GM23338 (cell line): ENCODE measurements around the gene OR51E1. TPM values are rescaled to one million over a fixed set of nuclear protein-coding genes. Genes with fewer than 3 reads are reported as not detected.

Experiments
- ATAC-seq: fragments of 200-7000 bp; cut with Tn5 transposase; 3 replicates; pipeline ENCODE4 v1.9.1; 2020
- DNase-seq: peaks from one replicate; pipeline ENCODE4 v3.0.0-alpha.2; 2015; ENCODE audit warnings: low spot score
- H2AFZ ChIP-seq: fragments of 200-600 bp; sonication (generic); 2 replicates; pipeline ENCODE4 v1.8.0; 2016; ENCODE audit warnings: antibody characterized with exemption, mild to moderate bottlenecking, moderate library complexity
- H3F3A ChIP-seq: fragments of 200-600 bp; sonication (generic); replicated peaks from 2 replicates; pipeline ENCODE4 v1.8.0; 2017; ENCODE audit warnings: antibody characterized with exemption, mixed run types, low read depth
- H3K27ac ChIP-seq: fragments of 200-600 bp; sonication (generic); 2 replicates; pipeline ENCODE4 v1.6.1; 2016; ENCODE audit warnings: low read depth
- H3K27me3 ChIP-seq: fragments of 200-600 bp; sonication (generic); 2 replicates; pipeline ENCODE4 v1.8.0; 2016; ENCODE audit warnings: mild to moderate bottlenecking, mixed run types, moderate library complexity; ENCODE audit not compliant: insufficient read depth
- H3K36me3 ChIP-seq: fragments of 200-600 bp; sonication (generic); 2 replicates; pipeline ENCODE4 v1.8.0; 2016; ENCODE audit warnings: mild to moderate bottlenecking; ENCODE audit not compliant: insufficient read depth
- H3K4me1 ChIP-seq: fragments of 200-600 bp; sonication (generic); 2 replicates; pipeline ENCODE4 v1.8.0; 2016; ENCODE audit warnings: mild to moderate bottlenecking, moderate library complexity; ENCODE audit not compliant: insufficient read depth
- H3K4me2 ChIP-seq: fragments of 200-600 bp; sonication (generic); 2 replicates; pipeline ENCODE4 v1.7.1; 2017; ENCODE audit warnings: mixed run types
- H3K4me3 ChIP-seq: fragments of 200-600 bp; sonication (generic); 2 replicates; pipeline ENCODE4 v1.6.1; 2016; ENCODE audit warnings: mixed run types
- H3K79me2 ChIP-seq: fragments of 200-600 bp; sonication (generic); replicated peaks from 2 replicates; pipeline ENCODE4 v1.8.0; 2017; ENCODE audit warnings: mild to moderate bottlenecking; ENCODE audit not compliant: insufficient read depth
- H3K9me2 ChIP-seq: fragments of 200-600 bp; sonication (generic); 2 replicates; pipeline ENCODE4 v1.8.0; 2017; ENCODE audit not compliant: insufficient read depth
- H4K20me1 ChIP-seq: fragments of 200-600 bp; sonication (generic); replicated peaks from 2 replicates; pipeline ENCODE4 v1.8.0; 2017; ENCODE audit warnings: mild to moderate bottlenecking; ENCODE audit not compliant: insufficient read depth
- H3K27ac Mint-ChIP-seq: 2 replicates; pipeline ENCODE4 v1.8.0; 2020; ENCODE audit warnings: inconsistent platforms, mild to moderate bottlenecking, moderate library complexity, mixed read lengths
- H3K27me3 Mint-ChIP-seq: 3 replicates; pipeline ENCODE4 v1.8.0; 2022; ENCODE audit warnings: low read depth, mild to moderate bottlenecking, moderate library complexity, mixed read lengths, inconsistent platforms; ENCODE audit not compliant: insufficient read depth, poor library complexity
- H3K36me3 Mint-ChIP-seq: 3 replicates; pipeline ENCODE4 v1.8.0; 2021; ENCODE audit warnings: low read depth, mild to moderate bottlenecking, inconsistent platforms, moderate library complexity, mixed read lengths
- H3K4me1 Mint-ChIP-seq: 3 replicates; pipeline ENCODE4 v1.8.0; 2020; ENCODE audit warnings: mild to moderate bottlenecking, inconsistent platforms, mixed read lengths
- H3K4me3 Mint-ChIP-seq: 3 replicates; pipeline ENCODE4 v1.8.0; 2021; ENCODE audit warnings: moderate library complexity, mild to moderate bottlenecking, inconsistent platforms, mixed read lengths
- H3K9me3 Mint-ChIP-seq: 3 replicates; pipeline ENCODE4 v1.8.0; 2020; ENCODE audit warnings: moderate library complexity, mild to moderate bottlenecking, inconsistent platforms, mixed read lengths
- CREB1 ChIP-seq: fragments of 250-450 bp; sonication (Bioruptor Pico); IDR thresholded peaks from 2 replicates; pipeline ENCODE4 v1.5.0; 2020; ENCODE audit warnings: low read depth, mild to moderate bottlenecking, moderate library complexity
- EZH2 ChIP-seq: fragments of 200-600 bp; sonication (generic); IDR thresholded peaks from one replicate; pipeline ENCODE4 v1.8.0; 2017; ENCODE audit warnings: antibody characterized with exemption, mild to moderate bottlenecking, low read depth; ENCODE audit not compliant: unreplicated experiment
- JUNB ChIP-seq: IDR thresholded peaks from one replicate; pipeline ENCODE4 v1.6.1; 2016; ENCODE audit warnings: antibody characterized with exemption; ENCODE audit not compliant: unreplicated experiment
- NANOG ChIP-seq: IDR thresholded peaks from 2 replicates; pipeline ENCODE4 v1.6.1; 2016; ENCODE audit warnings: antibody characterized with exemption, borderline replicate concordance
- POLR2AphosphoS5 ChIP-seq: IDR thresholded peaks from 2 replicates; pipeline ENCODE4 v1.6.1; 2016; ENCODE audit warnings: antibody characterized with exemption, low read depth
- STAT1 ChIP-seq: IDR thresholded peaks from one replicate; pipeline ENCODE4 v1.6.1; 2016; ENCODE audit warnings: antibody characterized with exemption; ENCODE audit not compliant: unreplicated experiment
- ZNF114 ChIP-seq: fragments of 250-450 bp; sonication (Bioruptor Pico); IDR thresholded peaks from 2 replicates; pipeline ENCODE4 v1.5.0; 2020; ENCODE audit warnings: mild to moderate bottlenecking, moderate library complexity
- ZNF331 ChIP-seq: fragments of 250-450 bp; sonication (Bioruptor Pico); IDR thresholded peaks from 2 replicates; pipeline ENCODE4 v1.5.0; 2020; ENCODE audit warnings: low read depth, mild to moderate bottlenecking, moderate library complexity
- ZNF462 ChIP-seq: fragments of 250-450 bp; sonication (Bioruptor Pico); IDR thresholded peaks from 2 replicates; pipeline ENCODE4 v1.5.0; 2020; ENCODE audit warnings: mild to moderate bottlenecking, moderate library complexity
- polyA plus RNA-seq: library from polyadenylated mRNA; unstranded; fragments of >200 nt; fragmentation: Nextera tagmentation; extraction: Ambion mirVana; gene quantifications from 2 replicates; pipeline ENCODE4 v1.2.1, GENCODE V29; 2016
- total RNA-seq: library from RNA; depleted of rRNA; stranded (reverse); fragments of >200 nt; shearing (Covaris generic); gene quantifications from 2 replicates; pipeline ENCODE4 v1.2.3, GENCODE V29; 2014
- TF ChIP-seq, protein P1 (sequence below), 2 experiments: fragments of 200-600 bp in 1 of 2; sonication (generic) in 1 of 2; conservative IDR thresholded peaks; 2 replicates each; pipeline versions ENCODE4 v1.5.1 to v1.6.1; 2016 to 2017; ENCODE audit warnings: antibody characterized with exemption in 2 of 2, low read depth in 2 of 2, mild to moderate bottlenecking in 2 of 2, moderate library complexity in 1 of 2

Gene OR51E1
- total and polyA plus RNA-seq, 2 experiments from 2014 or later: not detected

GRCh38 chr11:4610258-4610935, 33.4 kb upstream of the OR51E1 start:
- Histone ChIP-seq H3K4me3 (no peak overlapping the region), H3K4me2 (no peak overlapping the region), H3K27me3 (no peaks in the 10 kb centered on the region), H2AFZ (no peak overlapping the region), H3K9me2 (peaks cover 8% of the 10 kb centered on the region; the same call in 1 of the 2 replicates), H4K20me1 (no peaks in the 10 kb centered on the region), H3K36me3 (no peaks in the 10 kb centered on the region), H3K4me1 (peaks cover 6% of the 10 kb centered on the region), H3K79me2 (no peaks in the 10 kb centered on the region), H3F3A (no peaks in the 10 kb centered on the region), H3K27ac (no peak overlapping the region)
- Mint-ChIP-seq H3K27ac (no peak overlapping the region), H3K27me3 (peaks cover 4% of the 10 kb centered on the region), H3K9me3 (no peaks in the 10 kb centered on the region), H3K36me3 (no peaks in the 10 kb centered on the region), H3K4me3 (no peak overlapping the region), H3K4me1 (peaks cover 6% of the 10 kb centered on the region; the same call in 2 of the 3 replicates)
- ATAC-seq (no peak), DNase-seq (no peak)
- TF ChIP-seq ZNF114 (CRISPR knock-in tag) (no peak), STAT1 (no peak)
- TF ChIP-seq, protein P1, sequence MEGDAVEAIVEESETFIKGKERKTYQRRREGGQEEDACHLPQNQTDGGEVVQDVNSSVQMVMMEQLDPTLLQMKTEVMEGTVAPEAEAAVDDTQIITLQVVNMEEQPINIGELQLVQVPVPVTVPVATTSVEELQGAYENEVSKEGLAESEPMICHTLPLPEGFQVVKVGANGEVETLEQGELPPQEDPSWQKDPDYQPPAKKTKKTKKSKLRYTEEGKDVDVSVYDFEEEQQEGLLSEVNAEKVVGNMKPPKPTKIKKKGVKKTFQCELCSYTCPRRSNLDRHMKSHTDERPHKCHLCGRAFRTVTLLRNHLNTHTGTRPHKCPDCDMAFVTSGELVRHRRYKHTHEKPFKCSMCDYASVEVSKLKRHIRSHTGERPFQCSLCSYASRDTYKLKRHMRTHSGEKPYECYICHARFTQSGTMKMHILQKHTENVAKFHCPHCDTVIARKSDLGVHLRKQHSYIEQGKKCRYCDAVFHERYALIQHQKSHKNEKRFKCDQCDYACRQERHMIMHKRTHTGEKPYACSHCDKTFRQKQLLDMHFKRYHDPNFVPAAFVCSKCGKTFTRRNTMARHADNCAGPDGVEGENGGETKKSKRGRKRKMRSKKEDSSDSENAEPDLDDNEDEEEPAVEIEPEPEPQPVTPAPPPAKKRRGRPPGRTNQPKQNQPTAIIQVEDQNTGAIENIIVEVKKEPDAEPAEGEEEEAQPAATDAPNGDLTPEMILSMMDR (conservative IDR thresholded peaks at IDR 0.05; ENCODE audit: low read depth in 2 of 2): no peak

DNA sequence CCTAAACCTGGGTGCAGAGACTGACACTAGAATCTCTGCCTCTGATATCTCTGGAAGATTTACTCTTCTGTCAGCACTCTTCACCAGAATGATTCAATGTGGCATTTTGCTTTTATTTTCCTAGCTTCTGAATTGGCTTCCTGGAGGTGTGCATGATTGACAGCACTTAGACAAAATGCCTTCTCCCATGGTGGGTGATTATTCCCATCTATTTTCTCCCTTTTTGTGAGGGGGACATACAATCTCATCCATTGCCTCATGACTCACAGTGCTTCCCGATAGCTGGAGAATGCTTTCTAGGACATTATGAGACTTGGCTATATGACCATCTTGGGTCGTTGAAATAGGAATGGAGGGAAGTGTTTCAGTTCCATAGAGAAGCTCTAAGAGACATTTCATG, 31.8 kb upstream of the OR51E1 start:
- no peak overlapping the region for H3K4me3 ChIP-seq
- H3K27ac Mint-ChIP-seq: no peak overlapping the region
- H2AFZ ChIP-seq: no peak overlapping the region
- DNase-seq (no peak), ATAC-seq (no peak)
- H3K4me2 ChIP-seq: no peak overlapping the region
- H3K27me3 ChIP-seq: no peaks in the 10 kb centered on the region
- no peaks in the 10 kb centered on the region for H3K36me3 ChIP-seq
- peaks cover 2% of the 10 kb centered on the region; the same call in 1 of the 3 replicates for H3K9me3 Mint-ChIP-seq
- no peaks in the 10 kb centered on the region for H3K79me2 ChIP-seq
- H3K36me3 Mint-ChIP-seq: no peaks in the 10 kb centered on the region
- H3K27me3 Mint-ChIP-seq: peaks cover 4% of the 10 kb centered on the region
- H4K20me1 ChIP-seq: no peaks in the 10 kb centered on the region
- no peaks in the 10 kb centered on the region for H3F3A ChIP-seq
- H3K4me1 ChIP-seq: peaks cover 5% of the 10 kb centered on the region
- peaks cover 4% of the 10 kb centered on the region; the same call in 2 of the 3 replicates for H3K4me1 Mint-ChIP-seq
- H3K9me2 ChIP-seq: peaks cover 14% of the 10 kb centered on the region; the same call in 1 of the 2 replicates
- H3K27ac ChIP-seq: no peak overlapping the region
- H3K4me3 Mint-ChIP-seq: no peak overlapping the region
- no peak for TF ChIP-seq ZNF462 (CRISPR knock-in tag)
- TF ChIP-seq, protein P1 (conservative IDR thresholded peaks at IDR 0.05; ENCODE audit: low read depth in 2 of 2): no peak
- TF ChIP-seq ZNF331: no peak
- no peak for TF ChIP-seq JUNB
- no peak for TF ChIP-seq POLR2AphosphoS5
- TF ChIP-seq STAT1: no peak
- TF ChIP-seq EZH2: no peak
- TF ChIP-seq CREB1 (CRISPR knock-in tag): no peak
- TF ChIP-seq NANOG: no peak
- no peak for TF ChIP-seq ZNF114 (CRISPR knock-in tag)
